ENCODE measurements around the gene ADAM17.

DNA sequence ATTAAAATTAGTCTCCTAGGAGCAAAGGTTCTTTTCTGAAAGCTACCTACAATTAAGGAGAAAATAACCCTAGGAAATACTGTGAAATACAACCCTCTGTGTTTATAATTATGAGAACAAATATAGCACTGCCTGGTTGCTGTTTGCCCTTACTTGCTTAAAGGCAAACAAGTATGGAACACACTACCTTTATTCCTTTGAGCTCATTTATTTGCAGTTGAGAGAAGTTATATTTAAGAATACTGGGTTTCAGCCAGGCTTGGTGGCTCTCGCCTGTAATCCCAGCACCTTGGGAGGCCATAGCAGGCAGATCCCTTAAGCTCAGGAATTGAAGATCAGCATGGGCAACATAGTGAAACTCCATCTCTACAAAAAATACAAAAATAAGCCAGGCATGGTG lies 104.4 kb downstream of the ADAM17 start:
- TF ChIP-seq POLR2AphosphoS5 (IDR thresholded peaks at IDR 0.05): no peak
- TF ChIP-seq, protein P1, sequence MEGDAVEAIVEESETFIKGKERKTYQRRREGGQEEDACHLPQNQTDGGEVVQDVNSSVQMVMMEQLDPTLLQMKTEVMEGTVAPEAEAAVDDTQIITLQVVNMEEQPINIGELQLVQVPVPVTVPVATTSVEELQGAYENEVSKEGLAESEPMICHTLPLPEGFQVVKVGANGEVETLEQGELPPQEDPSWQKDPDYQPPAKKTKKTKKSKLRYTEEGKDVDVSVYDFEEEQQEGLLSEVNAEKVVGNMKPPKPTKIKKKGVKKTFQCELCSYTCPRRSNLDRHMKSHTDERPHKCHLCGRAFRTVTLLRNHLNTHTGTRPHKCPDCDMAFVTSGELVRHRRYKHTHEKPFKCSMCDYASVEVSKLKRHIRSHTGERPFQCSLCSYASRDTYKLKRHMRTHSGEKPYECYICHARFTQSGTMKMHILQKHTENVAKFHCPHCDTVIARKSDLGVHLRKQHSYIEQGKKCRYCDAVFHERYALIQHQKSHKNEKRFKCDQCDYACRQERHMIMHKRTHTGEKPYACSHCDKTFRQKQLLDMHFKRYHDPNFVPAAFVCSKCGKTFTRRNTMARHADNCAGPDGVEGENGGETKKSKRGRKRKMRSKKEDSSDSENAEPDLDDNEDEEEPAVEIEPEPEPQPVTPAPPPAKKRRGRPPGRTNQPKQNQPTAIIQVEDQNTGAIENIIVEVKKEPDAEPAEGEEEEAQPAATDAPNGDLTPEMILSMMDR (IDR thresholded peaks at IDR 0.05): no peak

Data from breast epithelium (tissue), 3 donors.